Stimulated activated CD4-positive, alpha-beta T cell treated with anti-CD3 and anti-CD28 coated beads, Interleukin-4, amount 100 ng/mL, for 24 hours (primary cell): ENCODE data around the gene CYP4Z1.
A peak's percentile ranks its signal among the peaks of the same experiment; 100 is the strongest.
"Not testable (repeated sequence)": the region's sequence is repeated elsewhere in the genome, so short reads cannot be mapped to it uniquely, and the experiment has no call there.

Experiments used
- DNase-seq: peaks from one replicate; pipeline ENCODE4 v3.0.0-alpha.2; 2020

The CYP4Z1 gene

GRCh38 chr1:47067097-47067594, at the start of gene CYP4Z1:
Gene CYP4Z1, plus strand, starts transcription at chr1:47067231. Its CDS starts 260 bp downstream, at chr1:47067491.
- DNase-seq, result no peak

- no peak for DNase-seq
These were observed 46.0 kb upstream of the CYP4Z1 start for GRCh38 chr1:47021070-47021469.

GRCh38 chr1:47023268-47024140, 43.5 kb upstream of the CYP4Z1 start, which contains the start of gene CYP4X1:
Gene CYP4X1, plus strand, starts transcription at chr1:47023669. Its CDS starts 149 bp downstream, at chr1:47023818.
- no peak for DNase-seq

GRCh38 chr1:47024141-47024801, 42.8 kb upstream of the CYP4Z1 start:
- DNase-seq, result no peak

- DNase-seq, result no peak
These were observed 36.7 kb upstream of the CYP4Z1 start for GRCh38 chr1:47030170-47030805.

GRCh38 chr1:47031059-47031458, 36.0 kb upstream of the CYP4Z1 start:
- no peak for DNase-seq

GRCh38 chr1:47031585-47031984, 35.4 kb upstream of the CYP4Z1 start:
- DNase-seq, result no peak

GRCh38 chr1:47036764-47037163, 30.3 kb upstream of the CYP4Z1 start:
- no peak for DNase-seq

GRCh38 chr1:47059376-47059775, 7.7 kb upstream of the CYP4Z1 start:
- no peak for DNase-seq

GRCh38 chr1:47069080-47069479, 2.0 kb downstream of the CYP4Z1 start:
- DNase-seq, result not testable (repeated sequence)

GRCh38 chr1:47069509-47069908, 2.5 kb downstream of the CYP4Z1 start:
- DNase-seq, result not testable (repeated sequence)

- peak; percentile 32 for DNase-seq
These were observed 22.3 kb downstream of the CYP4Z1 start for GRCh38 chr1:47089356-47089755.

GRCh38 chr1:47091476-47091875, 24.4 kb downstream of the CYP4Z1 start:
- not testable (repeated sequence) for DNase-seq

GRCh38 chr1:47104816-47105215, 37.8 kb downstream of the CYP4Z1 start:
- no peak for DNase-seq

- DNase-seq, result no peak
These were observed 39.8 kb downstream of the CYP4Z1 start for GRCh38 chr1:47106792-47107191.

GRCh38 chr1:47107851-47108574, 41.0 kb downstream of the CYP4Z1 start:
- DNase-seq, result not testable (repeated sequence)

GRCh38 chr1:47109482-47109881, 42.5 kb downstream of the CYP4Z1 start:
- DNase-seq, result not testable (repeated sequence)

- DNase-seq, result no peak
These were observed 46.1 kb downstream of the CYP4Z1 start for GRCh38 chr1:47113178-47113577.

- not testable (repeated sequence) for DNase-seq
These were observed 54.0 kb downstream of the CYP4Z1 start for GRCh38 chr1:47121039-47121438.

- DNase-seq, result not testable (repeated sequence)
These were observed 57.8 kb downstream of the CYP4Z1 start for GRCh38 chr1:47124834-47125233.

- DNase-seq, result not testable (repeated sequence)
These were observed 60.0 kb downstream of the CYP4Z1 start for GRCh38 chr1:47126997-47127396.

- DNase-seq, result no peak
These were observed 61.2 kb downstream of the CYP4Z1 start for GRCh38 chr1:47128221-47128620.

- DNase-seq, result not testable (repeated sequence)
These were observed 61.8 kb downstream of the CYP4Z1 start for GRCh38 chr1:47128854-47129253.
